Measurements from ENCODE around the gene DMWD.

Gene DMWD

GRCh38 chr19:45821570-45821969, 28.9 kb upstream of the DMWD start:
- H3K4me3 ChIP-seq (ENCODE audit: low read depth, low read length) = no peak overlapping the region
- TF ChIP-seq CTCF (IDR thresholded peaks at IDR 0.05; ENCODE audit: low read depth, low read length) = no peak

GRCh38 chr19:45821103-45821521, 28.5 kb upstream of the DMWD start:
- H3K4me3 ChIP-seq (ENCODE audit: low read depth, low read length) = no peak overlapping the region
- TF ChIP-seq CTCF (IDR thresholded peaks at IDR 0.05; ENCODE audit: low read depth, low read length) = no peak

- TF ChIP-seq CTCF (IDR thresholded peaks at IDR 0.05; ENCODE audit: low read depth, low read length) = no peak
- H3K4me3 ChIP-seq (ENCODE audit: low read depth, low read length) = no peak overlapping the region
Measured at GRCh38 chr19:45820413-45821102, 27.9 kb upstream of the DMWD start.

GRCh38 chr19:45819769-45820168, 27.1 kb upstream of the DMWD start:
- no peak overlapping the region for H3K4me3 ChIP-seq (ENCODE audit: low read depth, low read length)
- TF ChIP-seq CTCF (IDR thresholded peaks at IDR 0.05; ENCODE audit: low read depth, low read length) = no peak

- no peak overlapping the region for H3K4me3 ChIP-seq (ENCODE audit: low read depth, low read length)
- TF ChIP-seq CTCF (IDR thresholded peaks at IDR 0.05; ENCODE audit: low read depth, low read length) = no peak
Measured at GRCh38 chr19:45817725-45818301, 25.2 kb upstream of the DMWD start.

GRCh38 chr19:45817010-45817724, 24.5 kb upstream of the DMWD start:
- TF ChIP-seq CTCF (IDR thresholded peaks at IDR 0.05; ENCODE audit: low read depth, low read length) = peak; percentile 98
- H3K4me3 ChIP-seq (ENCODE audit: low read depth, low read length) = no peak overlapping the region
